K562 (cell line): Measurements from ENCODE around the gene P3H4. TPM values are rescaled to one million over a fixed set of nuclear protein-coding genes. Genes with fewer than 3 reads are reported as not detected.

ENCODE experiments used
- ATAC-seq: fragments of 200-7000 bp; cut with Tn5 transposase; 3 replicates; pipeline ENCODE4 v1.9.1; 2020; ENCODE audit warnings: moderate library complexity
- BruUV-seq: library from RNA; stranded (reverse); fragments of 400-500 nt; replicated peaks from 2 replicates; lab custom pipeline; 2021; lab: Mats Ljungman, UMichigan
- CTCF ChIA-PET: fragments of 300-600 bp; formaldehyde crosslinking; extraction: SDS; loops from one replicate; lab custom pipeline; 2021; ENCODE audit warnings: low intra/inter-chr PET ratio; lab: Yijun Ruan, JAX
- POLR2A ChIA-PET: fragments of 300-600, 350-650 bp; sonication (Branson Sonifier 250); formaldehyde crosslinking; extraction: SDS; loops from one replicate; lab custom pipeline; 2021; ENCODE audit warnings: antibody characterized with exemption, inconsistent platforms; lab: Yijun Ruan, JAX
- DNase-seq, 4 experiments: peaks; one replicate each; pipeline versions ENCODE4 v3.0.0 to v3.0.0-alpha.2; 2011 to 2018; ENCODE audit warnings: low spot score in 3 of 4, mixed read lengths in 3 of 4; ENCODE audit errors: extremely low read depth in 1 of 4
- FAIRE-seq: peaks from 2 replicates; lab custom pipeline; 2011; peaks lifted over from hg19 to GRCh38; lab: Jason Lieb, UNC
- H2AFZ ChIP-seq: 2 replicates; pipeline ENCODE4 v1.6.0; 2011; ENCODE audit warnings: low read depth, low read length, control low read depth, inconsistent platforms
- H3K27ac ChIP-seq: fragments of 200-600 bp; 3 replicates; pipeline ENCODE4 v1.8.0; 2011; ENCODE audit warnings: low read depth, mild to moderate bottlenecking, control low read depth, inconsistent platforms, low read length, moderate library complexity, mixed read lengths; ENCODE audit errors: extremely low read depth
- H3K27me3 ChIP-seq, 2 experiments: fragments of 300-600 bp in 1 of 2; 2 replicates in 1 of 2; 3 replicates in 1 of 2; pipeline versions ENCODE4 v1.6.0 to v1.8.0; 2011; ENCODE audit warnings: inconsistent platforms in 2 of 2, low read length in 2 of 2, mild to moderate bottlenecking in 1 of 2, mixed read lengths in 1 of 2, moderate library complexity in 1 of 2; ENCODE audit not compliant: control insufficient read depth in 2 of 2, insufficient read depth in 2 of 2
- H3K36me3 ChIP-seq: fragments of 300-600 bp; 3 replicates; pipeline ENCODE4 v1.8.0; 2011; ENCODE audit warnings: mild to moderate bottlenecking, low read length, inconsistent platforms; ENCODE audit not compliant: control insufficient read depth, insufficient read depth
- H3K4me1 ChIP-seq, 2 experiments: fragments of 200-600 bp in 1 of 2; replicated peaks in 1 of 2; 2 replicates in 1 of 2; 3 replicates in 1 of 2; pipeline versions ENCODE4 v1.5.1 to v1.8.0; 2011; ENCODE audit warnings: inconsistent platforms in 2 of 2, low read length in 2 of 2, mild to moderate bottlenecking in 1 of 2, mixed read lengths in 1 of 2, moderate library complexity in 1 of 2; ENCODE audit not compliant: control insufficient read depth in 2 of 2, insufficient read depth in 2 of 2
- H3K4me2 ChIP-seq: 2 replicates; pipeline ENCODE4 v1.6.1; 2011; ENCODE audit warnings: low read length, control low read depth, inconsistent platforms, mixed read lengths; ENCODE audit not compliant: insufficient read depth
- H3K4me3 ChIP-seq: fragments of 200-600 bp; sonication (generic), shearing (Covaris generic); 2 replicates; pipeline ENCODE4 v1.5.1; 2016; ENCODE audit warnings: control low read depth, inconsistent platforms
- H3K79me2 ChIP-seq: fragments of 200-600 bp; 3 replicates; pipeline ENCODE4 v1.8.0; 2011; ENCODE audit warnings: low read length, inconsistent platforms; ENCODE audit not compliant: control insufficient read depth, insufficient read depth
- H3K9ac ChIP-seq, 2 experiments: 2 replicates each; pipeline versions ENCODE4 v1.6.0 to v1.6.1; 2011; ENCODE audit warnings: low read depth in 2 of 2, low read length in 2 of 2, control low read depth in 1 of 2, inconsistent platforms in 1 of 2, mild to moderate bottlenecking in 1 of 2, mixed read lengths in 1 of 2; ENCODE audit not compliant: insufficient read depth in 1 of 2
- H3K9me1 ChIP-seq: one replicate; pipeline ENCODE4 v1.6.0; 2011; ENCODE audit warnings: inconsistent platforms, mild to moderate bottlenecking, low read length, moderate library complexity; ENCODE audit not compliant: control insufficient read depth, insufficient read depth
- H3K9me3 ChIP-seq: replicated peaks from 2 replicates; pipeline ENCODE4 v1.5.1; 2011; ENCODE audit warnings: low read depth, low read length, inconsistent platforms; ENCODE audit not compliant: control insufficient read depth, insufficient read depth
- H4K20me1 ChIP-seq: replicated peaks from 2 replicates; pipeline ENCODE4 v1.6.1; 2011; ENCODE audit warnings: low read length, inconsistent platforms, mixed read lengths; ENCODE audit not compliant: control insufficient read depth, insufficient read depth
- ADNP ChIP-seq: fragments of 200-800 bp; sonication (Bioruptor generic); IDR thresholded peaks from 2 replicates; pipeline ENCODE4 v1.6.1; 2016; ENCODE audit warnings: missing genetic modification characterization, missing compliant biosample characterization
- BCOR ChIP-seq: fragments of 450-650 bp; IDR thresholded peaks from 2 replicates; pipeline ENCODE4 v1.6.1; 2016
- FOXJ2 ChIP-seq: fragments of 200-800 bp; sonication (Bioruptor generic); IDR thresholded peaks from 2 replicates; pipeline ENCODE4 v1.6.1; 2016; ENCODE audit warnings: missing genetic modification characterization, missing compliant biosample characterization
- RBM25 ChIP-seq: fragments of 200-400 bp; formaldehyde crosslinking; IDR thresholded peaks from 2 replicates; pipeline ENCODE4 v1.6.1; 2018; ENCODE audit warnings: low read length, low read depth, moderate library complexity; ENCODE audit not compliant: severe bottlenecking
- REST ChIP-seq, 2 experiments: fragments of 450-650 bp; formaldehyde crosslinking in 1 of 2; IDR thresholded peaks; 2 replicates each; pipeline versions ENCODE4 v1.4.0 to v1.6.1; 2014 to 2020; ENCODE audit warnings: mild to moderate bottlenecking in 2 of 2, borderline replicate concordance in 1 of 2, low read depth in 1 of 2
- SMC3 ChIP-seq: conservative IDR thresholded peaks from 2 replicates; pipeline ENCODE4 v1.6.1; 2011; ENCODE audit warnings: low read depth, low read length, improper control_type of control experiment; ENCODE audit not compliant: insufficient read depth
- TCF7 ChIP-seq: sonication (generic); IDR thresholded peaks from 2 replicates; pipeline ENCODE4 v1.6.1; 2016; ENCODE audit warnings: antibody characterized with exemption, borderline replicate concordance
- TSC22D4 ChIP-seq: fragments of 450-650 bp; IDR thresholded peaks from 2 replicates; pipeline ENCODE4 v1.6.1; 2016; ENCODE audit warnings: missing genetic modification characterization, missing biosample characterization, control low read depth
- ZFP36 ChIP-seq: fragments of 150-350 bp; IDR thresholded peaks from 2 replicates; pipeline ENCODE4 v1.6.1; 2018; ENCODE audit warnings: low read length, low read depth; ENCODE audit not compliant: partially characterized antibody
- WGBS: fragments of 100-300 bp; shearing (Covaris generic); methylation state at CpG from one replicate; pipeline ENCODE4 v1.1.6; 2016; ENCODE audit warnings: low coverage, mixed read lengths; ENCODE audit not compliant: insufficient coverage; ENCODE audit errors: missing lambda C conversion rate; 5-methylcytosine and 5-hydroxymethylcytosine counted together
- in situ Hi-C: fragments of 300-500 bp; cut with MboI; formaldehyde crosslinking; loops from 4 replicates; pipeline ENCODE4 v1.15.0; 2018; ENCODE audit warnings: inconsistent platforms, mixed read lengths
- intact Hi-C: fragments of 100-400 bp; cut with micrococcal nuclease; formaldehyde crosslinking; loops from 2 replicates; pipeline ENCODE4 v1.14.2; 2022
- polyA plus RNA-seq, 8 experiments: library from polyadenylated mRNA; depleted of rRNA in 4 of 8; stranded (reverse) in 5 of 8; unstranded in 3 of 8; fragments of >200 nt; fragmentation: Nextera tagmentation in 2 of 8; fragmentation: Illumina TruSeq in 1 of 8; extraction: Ambion mirVana in 2 of 8; extraction: Trizol in 1 of 8; gene quantifications; 2 replicates each; pipeline versions ENCODE4 v1.2.1 to v1.2.3, GENCODE V29; 2011 to 2014; ENCODE audit warnings: inconsistent platforms in 1 of 8, missing spikeins in 1 of 8
- total RNA-seq, 7 experiments: library from RNA; depleted of rRNA in 6 of 7; stranded (reverse); fragments of >200 nt in 6 of 7; fragmentation: Illumina TruSeq in 2 of 7; extraction: Trizol in 2 of 7; gene quantifications; 2 replicates each; pipeline versions ENCODE4 v1.2.1 to v1.2.3, GENCODE V29; 2011 to 2021; ENCODE audit warnings: low replicate concordance in 1 of 7

The P3H4 gene
- total and polyA plus RNA-seq, 9 of the 15 experiments (the other 6 are each of a cell fraction or from before 2014, with no cell fraction given), result 0.10 to 3.7 (median 1.0) TPM

DNA sequence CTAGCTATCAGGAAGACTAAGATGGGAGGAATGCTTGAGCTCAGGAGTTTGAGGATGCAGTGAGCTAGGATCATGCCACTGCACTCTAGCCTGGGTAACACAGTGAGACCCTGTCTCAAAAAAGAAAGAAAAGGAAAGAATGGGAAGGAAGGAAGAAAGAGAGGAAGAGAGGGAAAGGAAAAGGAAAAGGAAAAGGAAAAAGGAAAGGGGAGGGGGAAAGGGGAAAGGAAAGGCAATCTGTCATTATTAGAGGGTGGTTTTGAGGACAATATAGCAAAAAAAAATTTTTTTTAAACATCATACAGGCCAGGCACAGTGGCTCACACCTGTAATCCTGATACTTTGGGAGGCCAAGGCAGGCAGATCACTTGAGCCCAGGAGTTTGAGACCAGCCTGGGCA is 45.6 kb downstream of the P3H4 start (continued):
- TF ChIP-seq SMC3 (no peak), TCF7 (no peak)

GRCh38 chr17:41763327-41763726 is 48.4 kb downstream of the P3H4 start:
- POLR2A ChIA-PET, result interaction anchor here (1.4 to 1.8 kb wide), 2 partner anchors 8 to 20 kb away, joined by 3 to 7 read pairs; no protein-coding TSS in a partner anchor
- no peaks in the 10 kb centered on the region for H3K79me2 ChIP-seq
- no peak overlapping the region for H3K27ac ChIP-seq
- no TSS peak for BruUV-seq
- H3K9ac ChIP-seq, result no peak overlapping the region
- ATAC-seq (no peak), DNase-seq (peak in 1 of 4 experiments; percentile 18), FAIRE-seq (no peak)
- intact Hi-C loops (no loop called here), in situ Hi-C loops (no loop called here)
- no peaks in the 10 kb centered on the region for H3K27me3 ChIP-seq
- no peak overlapping the region for H3K4me2 ChIP-seq
- no peaks in the 10 kb centered on the region; a peak in 2 of 5 replicates for H3K4me1 ChIP-seq
- no peaks in the 10 kb centered on the region for H3K9me1 ChIP-seq
- 95% methylated on average over 8 of the region's 8 CpGs for WGBS
- no peaks in the 10 kb centered on the region for H4K20me1 ChIP-seq
- CTCF ChIA-PET, result no interaction called here
- H3K36me3 ChIP-seq, result peaks cover 86% of the 10 kb centered on the region
- no peak overlapping the region for H2AFZ ChIP-seq
- H3K4me3 ChIP-seq, result no peak overlapping the region
- TF ChIP-seq RBM25 (peak; percentile 32), FOXJ2 (tag) (no peak), BCOR (peak; percentile 47; the same call in 1 of the 2 replicates), TSC22D4 (no peak), ADNP (0 out of 2 replicates have a peak, but pooled peaks have one; percentile 22), REST (IDR thresholded peaks at IDR 0.05; ENCODE audit: borderline replicate concordance) (no peak), REST (CRISPR knock-in tag; IDR thresholded peaks at IDR 0.05; ENCODE audit: low read depth) (no peak), ZFP36 (peak; percentile 45)
- no peaks in the 10 kb centered on the region for H3K9me3 ChIP-seq
